Chondrocyte (in vitro differentiated cells): ENCODE measurements around the gene TIMM17B. TPM values are rescaled to one million over a fixed set of nuclear protein-coding genes. Genes with fewer than 3 reads are reported as not detected.

Experiments used
- DNase-seq: peaks from one replicate; pipeline ENCODE4 v3.0.0; 2021; ENCODE audit warnings: mixed read lengths, low spot score
- H3K27ac Mint-ChIP-seq: one replicate; pipeline ENCODE4 v1.8.0; 2021; ENCODE audit warnings: mild to moderate bottlenecking, moderate library complexity, mixed read lengths; ENCODE audit not compliant: unreplicated experiment
- H3K27me3 Mint-ChIP-seq: 2 replicates; pipeline ENCODE4 v1.8.0; 2021; ENCODE audit warnings: low read depth, mixed read lengths
- H3K36me3 Mint-ChIP-seq: 2 replicates; pipeline ENCODE4 v1.8.0; 2021; ENCODE audit warnings: low read depth, mixed read lengths
- H3K4me1 Mint-ChIP-seq: 2 replicates; pipeline ENCODE4 v1.8.0; 2021; ENCODE audit warnings: low read depth, mild to moderate bottlenecking, mixed read lengths
- H3K4me3 Mint-ChIP-seq: one replicate; pipeline ENCODE4 v1.8.0; 2021; ENCODE audit warnings: mild to moderate bottlenecking, moderate library complexity, mixed read lengths; ENCODE audit not compliant: unreplicated experiment
- H3K9me3 Mint-ChIP-seq: 2 replicates; pipeline ENCODE4 v1.8.0; 2021; ENCODE audit warnings: low read depth, mixed read lengths
- CTCF ChIP-seq: fragments of 200-600 bp; sonication (generic); IDR thresholded peaks from 2 replicates; pipeline ENCODE4 v1.5.0; 2021; ENCODE audit warnings: antibody characterized with exemption, mild to moderate bottlenecking, moderate library complexity
- total RNA-seq: library from RNA; stranded (reverse); gene quantifications from 3 replicates; pipeline ENCODE4 v1.2.1, GENCODE V29; 2021

Gene TIMM17B
- total RNA-seq, 1 donor from 2014 or later, result 38.0 TPM

DNA sequence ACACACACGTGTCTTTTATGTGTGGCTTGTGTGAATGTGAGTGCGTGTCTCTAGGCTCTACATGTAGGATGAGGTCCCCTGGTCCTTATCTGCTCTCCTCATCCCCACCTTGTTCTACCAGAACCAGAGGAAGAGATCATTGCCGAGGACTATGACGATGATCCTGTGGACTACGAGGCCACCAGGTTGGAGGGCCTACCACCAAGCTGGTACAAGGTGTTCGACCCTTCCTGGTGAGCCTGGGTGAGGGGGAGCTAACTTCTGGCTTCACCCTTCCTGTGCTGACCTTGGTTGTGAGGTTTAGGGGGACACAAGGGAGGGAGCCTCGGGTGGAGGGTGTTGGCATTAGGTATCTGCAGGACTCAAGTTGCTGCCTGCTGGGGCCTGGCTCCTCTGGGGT lies 3.5 kb upstream of the TIMM17B start:
- no peak for TF ChIP-seq CTCF
- Mint-ChIP-seq H3K27ac (no peak overlapping the region), H3K27me3 (no peaks in the 10 kb centered on the region), H3K4me3 (no peak overlapping the region), H3K4me1 (peaks cover 11% of the 10 kb centered on the region), H3K36me3 (peaks cover 8% of the 10 kb centered on the region), H3K9me3 (no peaks in the 10 kb centered on the region)
- no peak for DNase-seq

DNA sequence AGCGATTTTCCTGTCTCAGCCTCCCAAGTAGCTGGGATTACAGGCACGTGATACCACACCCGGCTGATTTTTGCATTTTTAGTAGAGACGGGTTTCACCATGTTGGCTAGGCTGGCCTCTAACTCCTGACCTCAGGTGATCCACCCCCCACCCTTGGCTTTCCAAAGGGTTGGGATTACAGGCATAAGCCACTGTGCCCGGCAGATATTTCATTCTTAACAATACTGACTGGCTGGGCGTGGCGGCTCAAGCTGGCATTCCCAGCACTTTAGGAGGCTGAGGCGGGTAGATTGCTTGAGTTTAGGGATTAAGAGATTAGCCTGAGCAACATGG lies 1.5 kb upstream of the TIMM17B start:
- DNase-seq, result peak; percentile 37
- Mint-ChIP-seq H3K9me3 (peaks cover 4% of the 10 kb centered on the region), H3K27me3 (no peaks in the 10 kb centered on the region), H3K27ac (no peak overlapping the region), H3K4me3 (no peak overlapping the region), H3K4me1 (peaks cover 11% of the 10 kb centered on the region), H3K36me3 (peaks cover 8% of the 10 kb centered on the region)
- TF ChIP-seq CTCF, result no peak

- peaks cover 4% of the 10 kb centered on the region for H3K36me3 Mint-ChIP-seq
- H3K27me3 Mint-ChIP-seq, result no peaks in the 10 kb centered on the region
- H3K27ac Mint-ChIP-seq, result peak overlapping the region; percentile 97
- no peak for TF ChIP-seq CTCF
- peaks cover 4% of the 10 kb centered on the region for H3K9me3 Mint-ChIP-seq
- peak; percentile 90 for DNase-seq
- H3K4me1 Mint-ChIP-seq, result peaks cover 11% of the 10 kb centered on the region
- H3K4me3 Mint-ChIP-seq, result peak overlapping the region; percentile 76
These were observed 377 bp downstream of the TIMM17B start for GRCh38 chrX:48897157-48897624.

DNA sequence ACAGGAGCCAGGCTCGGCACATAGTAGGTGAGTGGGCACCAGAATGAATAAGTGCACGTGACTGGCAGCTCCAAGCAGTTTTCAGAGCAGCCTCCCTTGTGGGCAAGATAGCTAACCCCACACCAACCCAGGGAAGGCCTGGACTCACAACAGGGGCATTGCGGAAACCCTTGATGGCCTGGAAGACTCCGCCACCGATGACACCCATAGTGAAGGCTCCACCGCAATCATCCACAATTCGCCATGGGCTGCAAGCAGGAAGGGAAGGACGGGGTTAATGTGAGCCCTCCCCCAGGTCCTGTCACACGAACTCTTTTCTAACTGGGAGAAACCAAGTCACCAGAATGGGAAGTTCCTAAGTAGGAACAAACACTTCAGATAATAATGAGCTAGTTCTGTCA lies 957 bp downstream of the TIMM17B start:
- Mint-ChIP-seq H3K27me3 (no peaks in the 10 kb centered on the region), H3K9me3 (peaks cover 4% of the 10 kb centered on the region), H3K4me1 (peaks cover 15% of the 10 kb centered on the region), H3K36me3 (peaks cover 3% of the 10 kb centered on the region), H3K4me3 (peak overlapping the region; percentile 76), H3K27ac (peak overlapping the region; percentile 97)
- peak; percentile 33 for DNase-seq
- TF ChIP-seq CTCF, result no peak

DNA sequence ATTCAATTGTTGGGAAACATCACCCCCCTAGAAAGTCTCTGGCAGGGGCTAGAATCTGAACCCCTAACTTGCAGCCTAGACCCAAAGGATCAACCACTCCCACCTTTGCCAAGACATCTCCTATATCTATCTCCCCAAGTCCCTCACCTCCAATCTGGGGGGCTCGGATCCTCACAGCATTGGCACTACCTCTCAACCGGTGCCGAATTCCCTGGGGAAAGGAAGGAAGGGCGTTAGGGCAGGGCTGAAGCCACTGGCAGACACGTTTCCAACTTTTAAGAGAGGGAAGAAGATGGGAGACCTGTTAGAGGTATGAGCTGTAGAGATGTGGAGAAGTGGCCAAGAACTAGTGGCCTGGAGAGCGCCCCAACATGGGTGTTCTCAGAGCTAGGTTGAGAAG lies 2.7 kb downstream of the TIMM17B start:
- TF ChIP-seq CTCF, result no peak
- peaks cover 1% of the 10 kb centered on the region for H3K36me3 Mint-ChIP-seq
- DNase-seq, result no peak
- peaks cover 18% of the 10 kb centered on the region for H3K4me1 Mint-ChIP-seq
- no peak overlapping the region for H3K27ac Mint-ChIP-seq
- H3K27me3 Mint-ChIP-seq, result no peaks in the 10 kb centered on the region
- H3K9me3 Mint-ChIP-seq, result peaks cover 4% of the 10 kb centered on the region
- H3K4me3 Mint-ChIP-seq, result peak overlapping the region; percentile 43
